BE2C (cell line): ENCODE results near the gene ARAP2.

ENCODE experiments used
- DNase-seq: peaks from one replicate; pipeline ENCODE4 v3.0.0-alpha.2; 2020
- H3K27me3 ChIP-seq: fragments of 250-450 bp; sonication (Bioruptor Pico); 2 replicates; pipeline ENCODE4 v1.5.1; 2020; ENCODE audit warnings: mild to moderate bottlenecking
- H3K36me3 ChIP-seq: fragments of 250-450 bp; sonication (Bioruptor Pico); 2 replicates; pipeline ENCODE4 v1.5.1; 2020; ENCODE audit warnings: mild to moderate bottlenecking
- H3K4me1 ChIP-seq: fragments of 250-450 bp; sonication (Bioruptor Pico); 2 replicates; pipeline ENCODE4 v1.5.1; 2020
- H3K4me3 ChIP-seq: 2 replicates; pipeline ENCODE4 v1.5.1; 2011; ENCODE audit warnings: low read depth, low read length
- H3K9me3 ChIP-seq: fragments of 250-450 bp; sonication (Bioruptor Pico); 2 replicates; pipeline ENCODE4 v1.5.1; 2020
- TF ChIP-seq, protein P1 (sequence below): IDR thresholded peaks from 2 replicates; pipeline ENCODE4 v1.5.1; 2012; ENCODE audit warnings: mild to moderate bottlenecking, low read depth, low read length

ARAP2 gene

DNA sequence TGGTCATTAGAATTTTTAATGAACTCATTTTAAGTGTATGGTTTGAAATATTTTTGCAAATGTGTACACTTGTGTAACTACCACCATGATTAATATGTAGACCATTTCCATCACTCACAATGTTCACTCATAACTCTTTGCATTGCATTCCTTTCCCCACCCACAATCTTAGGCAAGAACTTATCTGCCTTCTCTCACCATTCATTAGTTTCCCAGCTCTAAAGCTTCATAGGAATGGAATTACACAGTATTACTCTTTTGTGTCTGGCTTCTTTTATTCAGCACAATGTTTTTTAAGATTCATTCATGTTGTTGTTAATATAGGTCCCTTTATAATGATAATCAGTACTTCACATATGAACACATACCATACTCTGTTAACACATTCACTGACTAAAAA, 106.1 kb downstream of the ARAP2 start:
- no peak for DNase-seq
- Histone ChIP-seq H3K9me3 (no peaks in the 10 kb centered on the region), H3K27me3 (no peaks in the 10 kb centered on the region), H3K36me3 (no peaks in the 10 kb centered on the region), H3K4me1 (no peaks in the 10 kb centered on the region), H3K4me3 (no peak overlapping the region)
- TF ChIP-seq, protein P1, sequence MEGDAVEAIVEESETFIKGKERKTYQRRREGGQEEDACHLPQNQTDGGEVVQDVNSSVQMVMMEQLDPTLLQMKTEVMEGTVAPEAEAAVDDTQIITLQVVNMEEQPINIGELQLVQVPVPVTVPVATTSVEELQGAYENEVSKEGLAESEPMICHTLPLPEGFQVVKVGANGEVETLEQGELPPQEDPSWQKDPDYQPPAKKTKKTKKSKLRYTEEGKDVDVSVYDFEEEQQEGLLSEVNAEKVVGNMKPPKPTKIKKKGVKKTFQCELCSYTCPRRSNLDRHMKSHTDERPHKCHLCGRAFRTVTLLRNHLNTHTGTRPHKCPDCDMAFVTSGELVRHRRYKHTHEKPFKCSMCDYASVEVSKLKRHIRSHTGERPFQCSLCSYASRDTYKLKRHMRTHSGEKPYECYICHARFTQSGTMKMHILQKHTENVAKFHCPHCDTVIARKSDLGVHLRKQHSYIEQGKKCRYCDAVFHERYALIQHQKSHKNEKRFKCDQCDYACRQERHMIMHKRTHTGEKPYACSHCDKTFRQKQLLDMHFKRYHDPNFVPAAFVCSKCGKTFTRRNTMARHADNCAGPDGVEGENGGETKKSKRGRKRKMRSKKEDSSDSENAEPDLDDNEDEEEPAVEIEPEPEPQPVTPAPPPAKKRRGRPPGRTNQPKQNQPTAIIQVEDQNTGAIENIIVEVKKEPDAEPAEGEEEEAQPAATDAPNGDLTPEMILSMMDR = no peak

DNA sequence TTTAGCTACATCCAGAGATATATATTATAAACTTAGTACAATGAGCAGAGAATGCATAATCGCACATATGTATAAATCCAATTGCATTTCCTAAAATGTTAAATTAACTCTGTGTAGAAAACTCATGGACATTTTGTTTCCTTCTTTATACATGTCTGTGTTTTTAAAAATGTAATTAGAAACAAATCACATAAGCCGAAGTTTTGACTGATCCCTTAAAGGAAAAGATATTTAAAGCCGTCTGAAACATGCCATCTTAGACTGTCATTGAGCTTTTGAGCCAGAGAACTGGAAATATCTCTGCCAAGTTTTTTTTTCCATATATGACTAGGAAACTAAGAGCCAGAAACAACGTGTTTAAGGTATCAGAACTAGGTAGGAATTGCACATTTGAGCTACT, 107.0 kb downstream of the ARAP2 start:
- TF ChIP-seq, protein P1 = no peak
- no peak overlapping the region for H3K4me3 ChIP-seq
- no peaks in the 10 kb centered on the region for H3K4me1 ChIP-seq
- no peaks in the 10 kb centered on the region for H3K27me3 ChIP-seq
- H3K9me3 ChIP-seq = no peaks in the 10 kb centered on the region
- no peak for DNase-seq
- H3K36me3 ChIP-seq = no peaks in the 10 kb centered on the region

DNA sequence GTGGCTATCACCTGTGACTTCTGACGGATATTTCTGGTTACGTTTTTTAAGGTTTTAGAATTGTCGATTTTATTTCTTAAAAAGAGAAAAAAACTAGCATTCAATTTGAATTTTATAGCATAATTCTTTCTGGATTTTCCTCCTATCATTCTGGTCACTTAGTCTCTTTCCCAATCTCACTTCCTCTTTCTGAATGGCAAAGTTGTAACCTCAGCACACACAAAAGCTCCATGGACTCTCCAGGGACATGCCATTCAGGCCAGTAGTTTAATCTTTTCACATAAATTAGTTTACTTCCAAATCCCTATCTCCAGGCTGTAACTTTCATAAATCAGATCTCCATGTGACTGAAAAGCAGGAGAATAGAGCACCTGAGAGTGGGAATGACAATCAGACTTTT, 110.7 kb downstream of the ARAP2 start:
- TF ChIP-seq, protein P1 = no peak
- Histone ChIP-seq H3K4me1 (no peaks in the 10 kb centered on the region), H3K4me3 (no peak overlapping the region), H3K9me3 (no peaks in the 10 kb centered on the region), H3K27me3 (no peaks in the 10 kb centered on the region), H3K36me3 (no peaks in the 10 kb centered on the region)
- DNase-seq = no peak

DNA sequence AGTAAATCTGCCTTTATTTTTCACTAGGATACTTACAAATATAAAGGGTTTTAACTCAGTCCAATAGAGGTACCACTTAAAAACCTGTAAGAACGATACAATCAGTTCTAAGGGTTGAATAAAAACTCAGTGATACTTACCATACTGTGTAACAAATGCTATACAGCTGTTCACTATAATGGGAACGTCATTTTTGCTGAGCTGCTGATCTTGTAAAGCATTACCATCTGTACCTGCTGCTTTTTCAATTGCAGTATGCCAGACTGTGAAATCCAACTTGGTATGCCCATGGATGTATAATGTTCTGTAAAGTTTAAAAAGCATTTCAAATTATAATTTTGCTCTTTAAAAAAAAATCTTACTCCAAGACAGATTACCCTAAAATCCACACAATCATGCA, 111.2 kb downstream of the ARAP2 start:
- Histone ChIP-seq H3K27me3 (no peaks in the 10 kb centered on the region), H3K4me3 (no peak overlapping the region), H3K9me3 (no peaks in the 10 kb centered on the region), H3K4me1 (no peaks in the 10 kb centered on the region), H3K36me3 (no peaks in the 10 kb centered on the region)
- DNase-seq = no peak
- TF ChIP-seq, protein P1 = no peak

DNA sequence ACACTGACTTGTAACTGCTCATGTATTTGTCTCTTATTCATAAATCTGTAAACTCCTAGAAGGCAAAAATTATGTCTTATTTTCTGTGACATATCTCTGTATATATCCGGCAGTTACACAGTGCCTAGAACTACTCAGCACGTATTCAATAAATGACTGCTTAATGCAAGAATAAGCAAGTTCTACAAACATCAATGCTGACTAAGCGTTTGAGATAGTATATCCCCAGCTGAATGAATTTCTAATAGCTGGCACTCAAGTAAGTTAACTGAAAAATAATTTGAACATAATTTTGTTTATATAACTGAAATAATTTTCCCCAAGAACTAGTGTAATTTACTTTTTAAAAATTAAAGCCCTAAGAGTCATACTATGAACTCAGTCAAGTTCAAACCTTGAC, 113.7 kb downstream of the ARAP2 start:
- Histone ChIP-seq H3K4me3 (no peak overlapping the region), H3K4me1 (no peaks in the 10 kb centered on the region), H3K36me3 (no peaks in the 10 kb centered on the region), H3K27me3 (no peaks in the 10 kb centered on the region), H3K9me3 (no peaks in the 10 kb centered on the region)
- TF ChIP-seq, protein P1 = no peak
- no peak for DNase-seq

DNA sequence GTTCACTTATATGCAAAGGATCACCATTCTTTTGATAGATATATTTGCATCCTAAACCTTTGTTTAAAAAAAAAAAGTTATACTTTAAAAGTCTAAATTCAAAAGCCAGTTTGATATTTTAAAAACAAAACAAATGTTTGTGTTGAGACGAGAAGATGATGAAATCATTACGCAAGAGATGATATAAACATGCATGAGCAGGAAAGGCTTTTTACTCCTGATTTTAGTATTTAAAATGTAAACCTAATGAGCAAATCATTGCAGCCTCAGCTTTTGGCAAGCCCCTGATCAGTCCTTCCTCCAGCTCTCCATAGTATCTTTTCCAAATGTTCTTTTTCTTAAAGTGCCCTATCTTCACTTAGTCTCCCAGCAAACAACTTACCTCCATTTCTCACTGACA, 115.6 kb downstream of the ARAP2 start:
- H3K36me3 ChIP-seq = no peaks in the 10 kb centered on the region
- no peaks in the 10 kb centered on the region for H3K4me1 ChIP-seq
- H3K27me3 ChIP-seq = no peaks in the 10 kb centered on the region
- TF ChIP-seq, protein P1 = no peak
- H3K9me3 ChIP-seq = no peaks in the 10 kb centered on the region
- DNase-seq = no peak
- no peak overlapping the region for H3K4me3 ChIP-seq
